CD4-positive, alpha-beta T cell (primary cell): ENCODE results near the gene CLBA1. TPM values are rescaled to one million over a fixed set of nuclear protein-coding genes. Genes with fewer than 3 reads are reported as not detected.

Experiments
- ATAC-seq: fragments of 200-7000 bp; cut with Tn5 transposase; one replicate; pipeline ENCODE4 v1.10.0; 2022; ENCODE audit warnings: mild to moderate bottlenecking; ENCODE audit not compliant: poor library complexity
- CTCF ChIA-PET: fragments of 350-600 bp; sonication (Branson Sonifier 250); formaldehyde crosslinking; loops from one replicate; lab custom pipeline; 2021; ENCODE audit warnings: antibody characterized with exemption, inconsistent platforms; lab: Charles Lee
- POLR2A ChIA-PET: fragments of 350-600 bp; sonication (Branson Sonifier 250); formaldehyde crosslinking; loops from one replicate; lab custom pipeline; 2021; ENCODE audit warnings: antibody characterized with exemption, inconsistent platforms; lab: Charles Lee
- DNase-seq, 14 experiments: peaks; one replicate each; pipeline ENCODE4 v3.0.0-alpha.2; 2013 to 2020; ENCODE audit warnings: mixed read lengths in 2 of 14
- H3K27ac ChIP-seq, 2 donors: one replicate each; pipeline versions ENCODE4 v1.5.1 to v1.7.0; 2013; ENCODE audit warnings: low read length in 2 of 2, low read depth in 1 of 2, mild to moderate bottlenecking in 1 of 2
- H3K27me3 ChIP-seq, 2 experiments: 1 replicate in 1 of 2; 2 replicates in 1 of 2; pipeline versions ENCODE4 v1.6.1 to v1.7.0; 2013; ENCODE audit warnings: low read length in 2 of 2, control low read depth in 1 of 2, mild to moderate bottlenecking in 1 of 2, moderate library complexity in 1 of 2; ENCODE audit not compliant: insufficient read depth in 2 of 2, control insufficient read depth in 1 of 2
- H3K36me3 ChIP-seq: one replicate; pipeline ENCODE4 v1.6.1; 2013; ENCODE audit warnings: low read length, control low read depth; ENCODE audit not compliant: insufficient read depth
- H3K4me1 ChIP-seq: one replicate; pipeline ENCODE4 v1.6.1; 2013; ENCODE audit warnings: low read length, control low read depth; ENCODE audit not compliant: insufficient read depth
- H3K4me3 ChIP-seq: one replicate; pipeline ENCODE4 v1.5.1; 2013; ENCODE audit warnings: mild to moderate bottlenecking, low read length, moderate library complexity
- H3K9me3 ChIP-seq, 2 experiments: 1 replicate in 1 of 2; 2 replicates in 1 of 2; pipeline versions ENCODE4 v1.6.1 to v1.7.0; 2013; ENCODE audit warnings: low read length in 2 of 2, mild to moderate bottlenecking in 2 of 2, control low read depth in 1 of 2, moderate library complexity in 1 of 2; ENCODE audit not compliant: control insufficient read depth in 1 of 2, insufficient read depth in 1 of 2
- H3K27ac Mint-ChIP-seq: one replicate; pipeline ENCODE4 v1.8.0; 2020; ENCODE audit warnings: mixed read lengths
- H3K27me3 Mint-ChIP-seq: one replicate; pipeline ENCODE4 v1.8.0; 2021; ENCODE audit warnings: mixed read lengths
- H3K36me3 Mint-ChIP-seq: one replicate; pipeline ENCODE4 v1.8.0; 2021; ENCODE audit warnings: low read depth, mixed read lengths
- H3K4me1 Mint-ChIP-seq: one replicate; pipeline ENCODE4 v1.8.0; 2021; ENCODE audit warnings: low read depth, mixed read lengths
- H3K4me3 Mint-ChIP-seq: one replicate; pipeline ENCODE4 v1.8.0; 2020; ENCODE audit warnings: mild to moderate bottlenecking, mixed read lengths
- H3K9me3 Mint-ChIP-seq: one replicate; pipeline ENCODE4 v1.8.0; 2020; ENCODE audit warnings: mixed read lengths
- intact Hi-C, 2 experiments: fragments of 100-400 bp; cut with DNase I in 1 of 2; cut with micrococcal nuclease in 1 of 2; formaldehyde crosslinking; loops; one replicate each; pipeline versions ENCODE4 v1.15.1 to v1.9.0; 2023 to 2025; cut with DNase I, micrococcal nuclease
- total RNA-seq, 174 experiments: library from RNA in 2 of 174; stranded (reverse) in 2 of 174; gene quantifications; one replicate each; pipeline ENCODE4 v1.2.3 and lab custom pipeline; 2021 to 2026
- TF ChIP-seq, protein P1 (sequence below): fragments of 200-600 bp; IDR thresholded peaks from one replicate; pipeline ENCODE4 v1.8.0; 2022; ENCODE audit warnings: antibody characterized with exemption, mild to moderate bottlenecking

CLBA1 gene
- total RNA-seq, 2 experiments from 2014 or later, result 1.7 to 1.8 TPM

DNA sequence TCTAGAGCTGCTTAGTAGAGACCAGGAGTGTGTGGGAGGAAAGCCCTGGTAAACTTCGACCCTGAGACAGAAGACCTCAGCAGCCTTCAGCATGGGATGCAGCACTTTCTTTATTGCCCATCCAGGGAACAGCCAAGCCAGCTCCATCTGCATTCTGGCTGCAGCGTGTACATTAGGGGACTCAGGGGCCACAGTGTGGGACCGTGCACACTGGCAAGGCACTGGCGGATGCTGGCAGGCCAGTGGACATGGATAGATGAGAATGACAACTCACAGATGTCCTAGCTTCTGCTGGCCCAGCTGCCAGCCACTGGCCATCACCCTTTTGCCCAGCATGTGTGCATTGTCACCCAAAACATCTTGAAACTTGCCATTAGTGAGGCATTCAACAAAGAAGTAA lies 48.4 kb upstream of the CLBA1 start:
- no peaks in the 10 kb centered on the region for H3K36me3 ChIP-seq
- Mint-ChIP-seq H3K27ac (no peak overlapping the region), H3K9me3 (no peaks in the 10 kb centered on the region), H3K36me3 (no peaks in the 10 kb centered on the region), H3K4me1 (peaks cover 5% of the 10 kb centered on the region), H3K4me3 (no peak overlapping the region), H3K27me3 (peaks cover 21% of the 10 kb centered on the region)
- no peaks in the 10 kb centered on the region for H3K9me3 ChIP-seq
- ATAC-seq (no peak), DNase-seq (no peak)
- H3K4me3 ChIP-seq, result no peak overlapping the region
- TF ChIP-seq, protein P1, sequence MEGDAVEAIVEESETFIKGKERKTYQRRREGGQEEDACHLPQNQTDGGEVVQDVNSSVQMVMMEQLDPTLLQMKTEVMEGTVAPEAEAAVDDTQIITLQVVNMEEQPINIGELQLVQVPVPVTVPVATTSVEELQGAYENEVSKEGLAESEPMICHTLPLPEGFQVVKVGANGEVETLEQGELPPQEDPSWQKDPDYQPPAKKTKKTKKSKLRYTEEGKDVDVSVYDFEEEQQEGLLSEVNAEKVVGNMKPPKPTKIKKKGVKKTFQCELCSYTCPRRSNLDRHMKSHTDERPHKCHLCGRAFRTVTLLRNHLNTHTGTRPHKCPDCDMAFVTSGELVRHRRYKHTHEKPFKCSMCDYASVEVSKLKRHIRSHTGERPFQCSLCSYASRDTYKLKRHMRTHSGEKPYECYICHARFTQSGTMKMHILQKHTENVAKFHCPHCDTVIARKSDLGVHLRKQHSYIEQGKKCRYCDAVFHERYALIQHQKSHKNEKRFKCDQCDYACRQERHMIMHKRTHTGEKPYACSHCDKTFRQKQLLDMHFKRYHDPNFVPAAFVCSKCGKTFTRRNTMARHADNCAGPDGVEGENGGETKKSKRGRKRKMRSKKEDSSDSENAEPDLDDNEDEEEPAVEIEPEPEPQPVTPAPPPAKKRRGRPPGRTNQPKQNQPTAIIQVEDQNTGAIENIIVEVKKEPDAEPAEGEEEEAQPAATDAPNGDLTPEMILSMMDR, result no peak
- ChIA-PET POLR2A (no interaction called here), CTCF (no interaction called here)
- H3K27ac ChIP-seq, result no peak overlapping the region
- intact Hi-C loops, result no loop called here
- H3K4me1 ChIP-seq, result peaks cover 10% of the 10 kb centered on the region
- H3K27me3 ChIP-seq, result peaks cover 0 to 13% of the 10 kb centered on the region in 2 experiments

DNA sequence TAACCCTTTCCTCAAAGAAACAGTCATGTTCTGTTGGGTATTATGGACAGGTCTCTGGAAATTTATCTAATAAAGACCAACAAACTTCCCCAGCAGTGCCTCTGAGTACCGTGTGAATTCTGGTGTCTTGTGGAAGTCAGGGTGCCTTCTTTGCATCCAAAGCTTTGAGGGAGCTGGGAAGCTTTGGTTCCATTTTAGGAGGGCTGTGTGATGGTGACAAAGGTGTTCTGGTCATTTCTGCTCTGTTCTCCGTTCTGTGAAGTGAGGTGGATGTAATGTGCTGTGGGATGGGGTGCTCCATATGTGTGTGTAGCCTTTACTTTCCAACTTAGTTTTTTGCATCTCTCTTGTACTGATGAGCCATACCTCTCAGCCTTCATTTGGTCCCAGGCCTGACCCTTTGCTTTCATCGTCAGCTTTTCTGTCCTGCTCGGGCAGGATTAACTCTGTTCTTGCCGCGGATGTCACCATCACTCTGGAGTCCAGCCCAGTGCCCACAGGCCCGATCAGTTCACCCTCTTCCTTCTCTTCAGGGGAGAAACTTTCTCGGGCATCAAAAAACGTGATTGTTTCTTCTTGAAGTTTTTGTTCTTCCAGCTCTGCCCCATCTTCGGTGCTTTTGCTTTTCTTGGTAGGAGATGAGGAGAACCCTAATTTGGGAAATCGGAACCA lies 47.8 kb upstream of the CLBA1 start:
- POLR2A ChIA-PET, result no interaction called here
- Mint-ChIP-seq H3K4me3 (no peak overlapping the region), H3K27ac (no peak overlapping the region), H3K36me3 (no peaks in the 10 kb centered on the region), H3K4me1 (peaks cover 5% of the 10 kb centered on the region), H3K9me3 (no peaks in the 10 kb centered on the region), H3K27me3 (peaks cover 21% of the 10 kb centered on the region)
- H3K27ac ChIP-seq, result no peak overlapping the region
- DNase-seq (no peak), ATAC-seq (no peak)
- H3K4me3 ChIP-seq, result no peak overlapping the region
- CTCF ChIA-PET, result no interaction called here
- peaks cover 6% of the 10 kb centered on the region for H3K4me1 ChIP-seq
- TF ChIP-seq, protein P1, result no peak
- no peaks in the 10 kb centered on the region for H3K36me3 ChIP-seq
- peaks cover 0 to 13% of the 10 kb centered on the region in 2 experiments for H3K27me3 ChIP-seq
- intact Hi-C loops, result no loop called here
- no peaks in the 10 kb centered on the region for H3K9me3 ChIP-seq

- intact Hi-C loops, result no loop called here
- Histone ChIP-seq H3K9me3 (no peaks in the 10 kb centered on the region), H3K4me3 (no peak overlapping the region), H3K27me3 (peaks cover 0 to 13% of the 10 kb centered on the region in 2 experiments), H3K27ac (no peak overlapping the region), H3K36me3 (no peaks in the 10 kb centered on the region), H3K4me1 (peaks cover 3% of the 10 kb centered on the region)
- DNase-seq (no peak), ATAC-seq (no peak)
- ChIA-PET POLR2A (no interaction called here), CTCF (no interaction called here)
- Mint-ChIP-seq H3K4me3 (no peak overlapping the region), H3K4me1 (peaks cover 5% of the 10 kb centered on the region), H3K27me3 (peaks cover 21% of the 10 kb centered on the region), H3K36me3 (no peaks in the 10 kb centered on the region), H3K27ac (no peak overlapping the region), H3K9me3 (no peaks in the 10 kb centered on the region)
- TF ChIP-seq, protein P1, result no peak
Observed at GRCh38 chr14:104938436-104938835, 47.2 kb upstream of the CLBA1 start.
